DOHH2 (cell line): ENCODE measurements around the gene FAM78B.

ENCODE experiments used
- H3F3A ChIP-seq: fragments of 200-600 bp; sonication (generic), shearing (Covaris generic); 2 replicates; pipeline ENCODE4 v1.6.0; 2016; ENCODE audit warnings: antibody characterized with exemption, mild to moderate bottlenecking; ENCODE audit not compliant: control insufficient read depth, insufficient read depth
- H3K27ac ChIP-seq: fragments of 200-600 bp; sonication (generic); 2 replicates; pipeline ENCODE4 v1.5.1; 2014; ENCODE audit warnings: low read depth, mild to moderate bottlenecking, low read length, moderate library complexity
- H3K27me3 ChIP-seq: fragments of 200-600 bp; sonication (generic); 2 replicates; pipeline ENCODE4 v1.6.1; 2014; ENCODE audit warnings: mild to moderate bottlenecking, low read length, mixed read lengths; ENCODE audit not compliant: control insufficient read depth
- H3K36me3 ChIP-seq: fragments of 200-600 bp; sonication (generic); 2 replicates; pipeline ENCODE4 v1.6.1; 2014; ENCODE audit warnings: mild to moderate bottlenecking, low read length, moderate library complexity, mixed read lengths; ENCODE audit not compliant: control insufficient read depth
- H3K4me1 ChIP-seq: fragments of 200-600 bp; sonication (generic); 2 replicates; pipeline ENCODE4 v1.6.1; 2014; ENCODE audit warnings: mild to moderate bottlenecking, low read length, mixed read lengths; ENCODE audit not compliant: control insufficient read depth
- H3K4me2 ChIP-seq: fragments of 200-600 bp; sonication (generic); 2 replicates; pipeline ENCODE4 v1.6.0; 2014; ENCODE audit warnings: mild to moderate bottlenecking, low read length, moderate library complexity
- H3K4me3 ChIP-seq: fragments of 200-600 bp; sonication (generic); 2 replicates; pipeline ENCODE4 v1.5.1; 2014; ENCODE audit warnings: mild to moderate bottlenecking, low read length, mixed read lengths
- H3K79me2 ChIP-seq: fragments of 200-600 bp; sonication (generic); 2 replicates; pipeline ENCODE4 v1.6.1; 2014; ENCODE audit warnings: mild to moderate bottlenecking, low read length, mixed read lengths; ENCODE audit not compliant: control insufficient read depth
- H3K9me2 ChIP-seq: fragments of 200-600 bp; sonication (generic); replicated peaks from 2 replicates; pipeline ENCODE4 v1.6.1; 2014; ENCODE audit warnings: mild to moderate bottlenecking, low read length, mixed read lengths; ENCODE audit not compliant: control insufficient read depth
- H3K9me3 ChIP-seq: fragments of 200-600 bp; sonication (generic); 2 replicates; pipeline ENCODE4 v1.6.1; 2014; ENCODE audit warnings: antibody characterized with exemption, low read length, mixed read lengths; ENCODE audit not compliant: control insufficient read depth, insufficient read depth
- H4K20me1 ChIP-seq: fragments of 200-600 bp; sonication (generic); 2 replicates; pipeline ENCODE4 v1.6.0; 2014; ENCODE audit warnings: low read depth, mild to moderate bottlenecking, antibody characterized with exemption, low read length, moderate library complexity; ENCODE audit not compliant: control insufficient read depth, insufficient read depth
- CTCF ChIP-seq: fragments of 200-600 bp; sonication (generic); IDR thresholded peaks from one replicate; pipeline ENCODE4 v1.5.1; 2014; ENCODE audit warnings: antibody characterized with exemption, mild to moderate bottlenecking, low read depth, low read length; ENCODE audit not compliant: poor library complexity, severe bottlenecking
- EZH2phosphoT487 ChIP-seq: fragments of 200-600 bp; sonication (generic); IDR thresholded peaks from 2 replicates; pipeline ENCODE4 v1.6.1; 2017; ENCODE audit warnings: borderline replicate concordance, mild to moderate bottlenecking, antibody characterized with exemption, low read length, moderate library complexity, mixed read lengths

FAM78B gene

GRCh38 chr1:166114419-166114818 is 52.4 kb downstream of the FAM78B start:
- H3K4me3 ChIP-seq: no peak overlapping the region
- H3K27me3 ChIP-seq: no peaks in the 10 kb centered on the region
- H3K79me2 ChIP-seq: no peaks in the 10 kb centered on the region
- no peaks in the 10 kb centered on the region for H3K36me3 ChIP-seq
- no peaks in the 10 kb centered on the region for H3K9me2 ChIP-seq
- H3F3A ChIP-seq: no peaks in the 10 kb centered on the region
- no peak overlapping the region for H3K27ac ChIP-seq
- no peaks in the 10 kb centered on the region for H3K9me3 ChIP-seq
- no peak for TF ChIP-seq CTCF
- no peak for TF ChIP-seq EZH2phosphoT487
- no peak overlapping the region for H3K4me2 ChIP-seq
- no peaks in the 10 kb centered on the region for H3K4me1 ChIP-seq
- H4K20me1 ChIP-seq: no peaks in the 10 kb centered on the region

GRCh38 chr1:166113630-166114029 is 53.2 kb downstream of the FAM78B start:
- no peaks in the 10 kb centered on the region for H3K36me3 ChIP-seq
- H3K79me2 ChIP-seq: no peaks in the 10 kb centered on the region
- H3F3A ChIP-seq: no peaks in the 10 kb centered on the region
- no peaks in the 10 kb centered on the region for H3K27me3 ChIP-seq
- no peak overlapping the region for H3K27ac ChIP-seq
- H4K20me1 ChIP-seq: no peaks in the 10 kb centered on the region
- H3K4me2 ChIP-seq: no peak overlapping the region
- H3K9me3 ChIP-seq: no peaks in the 10 kb centered on the region
- no peaks in the 10 kb centered on the region for H3K4me1 ChIP-seq
- H3K9me2 ChIP-seq: no peaks in the 10 kb centered on the region
- TF ChIP-seq EZH2phosphoT487: no peak
- TF ChIP-seq CTCF: no peak
- no peak overlapping the region for H3K4me3 ChIP-seq

- no peaks in the 10 kb centered on the region for H3K79me2 ChIP-seq
- H4K20me1 ChIP-seq: no peaks in the 10 kb centered on the region
- no peaks in the 10 kb centered on the region for H3K9me2 ChIP-seq
- TF ChIP-seq EZH2phosphoT487 (no peak), CTCF (no peak)
- H3K4me2 ChIP-seq: no peak overlapping the region
- no peaks in the 10 kb centered on the region for H3K36me3 ChIP-seq
- H3K27me3 ChIP-seq: no peaks in the 10 kb centered on the region
- H3F3A ChIP-seq: no peaks in the 10 kb centered on the region
- H3K9me3 ChIP-seq: no peaks in the 10 kb centered on the region
- H3K4me1 ChIP-seq: no peaks in the 10 kb centered on the region
- H3K4me3 ChIP-seq: no peak overlapping the region
- H3K27ac ChIP-seq: no peak overlapping the region
These were observed 53.8 kb downstream of the FAM78B start for GRCh38 chr1:166113031-166113430.

GRCh38 chr1:166112425-166112824 is 54.4 kb downstream of the FAM78B start:
- H3K9me3 ChIP-seq: no peaks in the 10 kb centered on the region
- no peak overlapping the region for H3K4me3 ChIP-seq
- no peaks in the 10 kb centered on the region for H4K20me1 ChIP-seq
- no peaks in the 10 kb centered on the region for H3K27me3 ChIP-seq
- TF ChIP-seq EZH2phosphoT487 (no peak), CTCF (no peak)
- H3K4me2 ChIP-seq: no peak overlapping the region
- no peaks in the 10 kb centered on the region for H3K36me3 ChIP-seq
- no peaks in the 10 kb centered on the region for H3K79me2 ChIP-seq
- no peaks in the 10 kb centered on the region for H3K9me2 ChIP-seq
- no peaks in the 10 kb centered on the region for H3F3A ChIP-seq
- H3K4me1 ChIP-seq: no peaks in the 10 kb centered on the region
- H3K27ac ChIP-seq: no peak overlapping the region
